ENCODE data around the gene HHAT. TPM values are rescaled to one million over a fixed set of nuclear protein-coding genes. Genes with fewer than 3 reads are reported as not detected.

The HHAT gene
- total and polyA plus RNA-seq, 4 donors: 1.2 to 11.3 (median 3.8) TPM

- TF ChIP-seq, protein P1, sequence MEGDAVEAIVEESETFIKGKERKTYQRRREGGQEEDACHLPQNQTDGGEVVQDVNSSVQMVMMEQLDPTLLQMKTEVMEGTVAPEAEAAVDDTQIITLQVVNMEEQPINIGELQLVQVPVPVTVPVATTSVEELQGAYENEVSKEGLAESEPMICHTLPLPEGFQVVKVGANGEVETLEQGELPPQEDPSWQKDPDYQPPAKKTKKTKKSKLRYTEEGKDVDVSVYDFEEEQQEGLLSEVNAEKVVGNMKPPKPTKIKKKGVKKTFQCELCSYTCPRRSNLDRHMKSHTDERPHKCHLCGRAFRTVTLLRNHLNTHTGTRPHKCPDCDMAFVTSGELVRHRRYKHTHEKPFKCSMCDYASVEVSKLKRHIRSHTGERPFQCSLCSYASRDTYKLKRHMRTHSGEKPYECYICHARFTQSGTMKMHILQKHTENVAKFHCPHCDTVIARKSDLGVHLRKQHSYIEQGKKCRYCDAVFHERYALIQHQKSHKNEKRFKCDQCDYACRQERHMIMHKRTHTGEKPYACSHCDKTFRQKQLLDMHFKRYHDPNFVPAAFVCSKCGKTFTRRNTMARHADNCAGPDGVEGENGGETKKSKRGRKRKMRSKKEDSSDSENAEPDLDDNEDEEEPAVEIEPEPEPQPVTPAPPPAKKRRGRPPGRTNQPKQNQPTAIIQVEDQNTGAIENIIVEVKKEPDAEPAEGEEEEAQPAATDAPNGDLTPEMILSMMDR (IDR thresholded peaks at IDR 0.05; ENCODE audit: control extremely low read depth, extremely low read depth): no peak
- DNase-seq: no peak
- no peak for ATAC-seq (ENCODE audit: insufficient read depth, low FRiP score)
- Histone ChIP-seq H3K9me3 (ENCODE audit: control insufficient read depth in 4 of 4, insufficient read depth in 3 of 4, low read length in 3 of 4) (no peaks in the 10 kb centered on the region), H3K27me3 (ENCODE audit: control insufficient read depth in 3 of 3, insufficient read depth in 3 of 3, low read length in 2 of 3) (no peaks in the 10 kb centered on the region), H3K27ac (ENCODE audit: low read depth in 1 of 2, low read length in 1 of 2) (no peak overlapping the region), H3K9ac (ENCODE audit: insufficient read depth in 1 of 2, low read length in 2 of 2) (no peak overlapping the region), H3K4me3 (no peak overlapping the region), H3K36me3 (ENCODE audit: control insufficient read depth in 4 of 4, insufficient read depth in 4 of 4, low read length in 4 of 4) (no peaks in the 10 kb centered on the region), H3K4me1 (ENCODE audit: control insufficient read depth in 5 of 5, insufficient read depth in 5 of 5, low read length in 5 of 5) (no peaks in the 10 kb centered on the region)
- WGBS, 2 donors: 67 to 72% methylated on average over 3 of the region's 3 CpGs
These were observed 187.5 kb downstream of the HHAT start for GRCh38 chr1:210516092-210516656.

- Histone ChIP-seq H3K27ac (ENCODE audit: low read depth in 1 of 2, low read length in 1 of 2) (no peak overlapping the region), H3K9me3 (ENCODE audit: control insufficient read depth in 4 of 4, insufficient read depth in 3 of 4, low read length in 3 of 4) (no peaks in the 10 kb centered on the region), H3K4me3 (no peak overlapping the region), H3K27me3 (ENCODE audit: control insufficient read depth in 3 of 3, insufficient read depth in 3 of 3, low read length in 2 of 3) (no peaks in the 10 kb centered on the region), H3K9ac (ENCODE audit: insufficient read depth in 1 of 2, low read length in 2 of 2) (no peak overlapping the region), H3K36me3 (ENCODE audit: control insufficient read depth in 4 of 4, insufficient read depth in 4 of 4, low read length in 4 of 4) (no peaks in the 10 kb centered on the region), H3K4me1 (ENCODE audit: control insufficient read depth in 5 of 5, insufficient read depth in 5 of 5, low read length in 5 of 5) (no peaks in the 10 kb centered on the region)
- WGBS, 2 donors: 65 to 72% methylated on average over 5 of the region's 5 CpGs
- TF ChIP-seq, protein P1 (IDR thresholded peaks at IDR 0.05; ENCODE audit: control extremely low read depth, extremely low read depth): no peak
- no peak for DNase-seq
- no peak for ATAC-seq (ENCODE audit: insufficient read depth, low FRiP score)
These were observed 188.2 kb downstream of the HHAT start for GRCh38 chr1:210516697-210517459.

DNA sequence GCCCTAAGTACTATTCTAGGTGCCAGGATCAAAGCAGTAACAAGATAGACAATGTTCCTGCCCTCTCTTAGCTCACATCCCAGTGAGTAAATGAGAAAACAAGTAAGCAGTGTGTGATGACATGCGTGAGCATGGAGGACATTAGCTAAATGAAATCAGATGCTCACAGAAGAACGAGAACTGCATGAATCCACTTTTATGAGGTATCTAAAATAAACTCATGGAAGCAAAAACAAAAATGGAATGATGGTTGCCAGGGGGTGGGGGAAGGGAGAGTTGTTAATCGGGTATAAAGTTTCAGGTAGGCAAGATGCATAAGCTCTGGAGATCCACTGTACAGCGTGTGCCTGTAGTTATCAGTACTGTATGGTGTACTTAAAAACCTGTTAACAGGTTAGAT is 195.1 kb downstream of the HHAT start:
- ATAC-seq (ENCODE audit: insufficient read depth, low FRiP score): no peak

More for the DNA sequence above, 195.1 kb downstream of the HHAT start:
- Histone ChIP-seq H3K4me1 (ENCODE audit: control insufficient read depth in 5 of 5, insufficient read depth in 5 of 5, low read length in 5 of 5) (peaks cover 0 to 6% (median 4%) of the 10 kb centered on the region in 5 donors), H3K9me3 (ENCODE audit: control insufficient read depth in 4 of 4, insufficient read depth in 3 of 4, low read length in 3 of 4) (no peaks in the 10 kb centered on the region), H3K4me3 (no peak overlapping the region), H3K27me3 (ENCODE audit: control insufficient read depth in 3 of 3, insufficient read depth in 3 of 3, low read length in 2 of 3) (no peaks in the 10 kb centered on the region), H3K36me3 (ENCODE audit: control insufficient read depth in 4 of 4, insufficient read depth in 4 of 4, low read length in 4 of 4) (no peaks in the 10 kb centered on the region), H3K27ac (ENCODE audit: low read depth in 1 of 2, low read length in 1 of 2) (no peak overlapping the region), H3K9ac (ENCODE audit: insufficient read depth in 1 of 2, low read length in 2 of 2) (no peak overlapping the region)
- no peak for DNase-seq
- WGBS, 2 donors: 84 to 90% methylated on average over 4 of the region's 4 CpGs
- TF ChIP-seq, protein P1 (IDR thresholded peaks at IDR 0.05; ENCODE audit: control extremely low read depth, extremely low read depth): no peak
